ENCODE measurements around the gene CHST8. TPM values are rescaled to one million over a fixed set of nuclear protein-coding genes. Genes with fewer than 3 reads are reported as not detected.

Gene CHST8
- total RNA-seq, 1 donor from 2014 or later = 3.0 TPM

GRCh38 chr19:33580645-33581037, 41.1 kb upstream of the CHST8 start:
- H3K27me3 Mint-ChIP-seq = peaks cover 3% of the 10 kb centered on the region
- no peak for DNase-seq (ENCODE audit: low spot score, unreplicated experiment)

GRCh38 chr19:33582914-33583313, 38.8 kb upstream of the CHST8 start:
- DNase-seq (ENCODE audit: low spot score, unreplicated experiment) = no peak
- Mint-ChIP-seq H3K36me3 (ENCODE audit: insufficient read depth) (no peaks in the 10 kb centered on the region), H3K4me1 (ENCODE audit: low read depth) (peaks cover 8% of the 10 kb centered on the region), H3K9me3 (ENCODE audit: low read depth) (peaks cover 4% of the 10 kb centered on the region), H3K27ac (no peak overlapping the region), H3K27me3 (peaks cover 3% of the 10 kb centered on the region), H3K4me3 (ENCODE audit: low read depth) (no peak overlapping the region)
- no peak for TF ChIP-seq CTCF (IDR thresholded peaks at IDR 0.05; ENCODE audit: unreplicated experiment)

More at GRCh38 chr19:33580645-33581037, 41.1 kb upstream of the CHST8 start:
- TF ChIP-seq CTCF (IDR thresholded peaks at IDR 0.05; ENCODE audit: unreplicated experiment) = no peak
- no peaks in the 10 kb centered on the region for H3K36me3 Mint-ChIP-seq (ENCODE audit: insufficient read depth)
- H3K4me3 Mint-ChIP-seq (ENCODE audit: low read depth) = no peak overlapping the region
- no peak overlapping the region for H3K27ac Mint-ChIP-seq
- H3K4me1 Mint-ChIP-seq (ENCODE audit: low read depth) = peaks cover 8% of the 10 kb centered on the region
- no peaks in the 10 kb centered on the region for H3K9me3 Mint-ChIP-seq (ENCODE audit: low read depth)

GRCh38 chr19:33587150-33587549, 34.6 kb upstream of the CHST8 start:
- H3K4me3 Mint-ChIP-seq (ENCODE audit: low read depth) = no peak overlapping the region
- no peak overlapping the region for H3K27ac Mint-ChIP-seq
- no peaks in the 10 kb centered on the region for H3K36me3 Mint-ChIP-seq (ENCODE audit: insufficient read depth)
- no peaks in the 10 kb centered on the region for H3K4me1 Mint-ChIP-seq (ENCODE audit: low read depth)
- no peak for TF ChIP-seq CTCF (IDR thresholded peaks at IDR 0.05; ENCODE audit: unreplicated experiment)
- DNase-seq (ENCODE audit: low spot score, unreplicated experiment) = no peak
- peaks cover 24% of the 10 kb centered on the region for H3K9me3 Mint-ChIP-seq (ENCODE audit: low read depth)
- peaks cover 3% of the 10 kb centered on the region for H3K27me3 Mint-ChIP-seq

- TF ChIP-seq CTCF (IDR thresholded peaks at IDR 0.05; ENCODE audit: unreplicated experiment) = no peak
These were observed 31.5 kb upstream of the CHST8 start for GRCh38 chr19:33590224-33590623.

GRCh38 chr19:33595783-33596182, 26.0 kb upstream of the CHST8 start:
- Mint-ChIP-seq H3K27ac (no peak overlapping the region), H3K36me3 (ENCODE audit: insufficient read depth) (no peaks in the 10 kb centered on the region), H3K4me3 (ENCODE audit: low read depth) (no peak overlapping the region), H3K27me3 (peaks cover 7% of the 10 kb centered on the region), H3K9me3 (ENCODE audit: low read depth) (peaks cover 14% of the 10 kb centered on the region), H3K4me1 (ENCODE audit: low read depth) (no peaks in the 10 kb centered on the region)
- DNase-seq (ENCODE audit: low spot score, unreplicated experiment) = no peak
- TF ChIP-seq CTCF (IDR thresholded peaks at IDR 0.05; ENCODE audit: unreplicated experiment) = no peak

More at GRCh38 chr19:33590224-33590623, 31.5 kb upstream of the CHST8 start:
- no peaks in the 10 kb centered on the region for H3K36me3 Mint-ChIP-seq (ENCODE audit: insufficient read depth)
- DNase-seq (ENCODE audit: low spot score, unreplicated experiment) = no peak
- peaks cover 30% of the 10 kb centered on the region for H3K9me3 Mint-ChIP-seq (ENCODE audit: low read depth)
- H3K4me3 Mint-ChIP-seq (ENCODE audit: low read depth) = no peak overlapping the region
- no peaks in the 10 kb centered on the region for H3K27me3 Mint-ChIP-seq
- no peaks in the 10 kb centered on the region for H3K4me1 Mint-ChIP-seq (ENCODE audit: low read depth)
- H3K27ac Mint-ChIP-seq = no peak overlapping the region
